Neuronal stem cell (in vitro differentiated cells): ENCODE measurements around the gene DMGDH.

ENCODE experiments used
- DNase-seq: peaks from one replicate; pipeline ENCODE4 v3.0.0-alpha.2; 2013; ENCODE audit warnings: low spot score
- H2AFZ ChIP-seq: one replicate; pipeline ENCODE4 v1.6.1; 2013; ENCODE audit warnings: mild to moderate bottlenecking, low read length, inconsistent platforms
- H2AK5ac ChIP-seq: 2 replicates; pipeline ENCODE4 v1.6.1; 2013; ENCODE audit warnings: low read depth, mild to moderate bottlenecking, inconsistent platforms, low read length, moderate library complexity, mixed read lengths
- H2BK120ac ChIP-seq: 2 replicates; pipeline ENCODE4 v1.6.1; 2013; ENCODE audit warnings: low read depth, mild to moderate bottlenecking, inconsistent platforms, low read length, moderate library complexity, mixed read lengths
- H2BK12ac ChIP-seq: one replicate; pipeline ENCODE4 v1.6.1; 2013; ENCODE audit warnings: low read length, inconsistent platforms
- H2BK15ac ChIP-seq: 2 replicates; pipeline ENCODE4 v1.6.1; 2013; ENCODE audit warnings: mild to moderate bottlenecking, low read length, inconsistent platforms, mixed read lengths
- H2BK5ac ChIP-seq: one replicate; pipeline ENCODE4 v1.6.1; 2013; ENCODE audit warnings: inconsistent platforms, mild to moderate bottlenecking, low read length, moderate library complexity
- H3K14ac ChIP-seq: one replicate; pipeline ENCODE4 v1.6.1; 2013; ENCODE audit warnings: low read length, inconsistent platforms
- H3K18ac ChIP-seq: 2 replicates; pipeline ENCODE4 v1.6.1; 2013; ENCODE audit warnings: low read length, inconsistent platforms
- H3K23ac ChIP-seq: 2 replicates; pipeline ENCODE4 v1.6.1; 2013; ENCODE audit warnings: low read depth, mild to moderate bottlenecking, mixed read lengths, low read length, inconsistent platforms; ENCODE audit not compliant: poor library complexity
- H3K27ac ChIP-seq: replicated peaks from 3 replicates; pipeline ENCODE4 v1.5.1; 2013; ENCODE audit warnings: low read length, inconsistent platforms
- H3K27me3 ChIP-seq, 3 experiments: 2 replicates each; pipeline ENCODE4 v1.6.1; 2013; ENCODE audit warnings: low read length in 3 of 3, mild to moderate bottlenecking in 2 of 3, inconsistent platforms in 1 of 3, low read depth in 1 of 3, mixed read lengths in 1 of 3, moderate library complexity in 1 of 3; ENCODE audit not compliant: control insufficient read depth in 3 of 3, insufficient read depth in 3 of 3
- H3K36me3 ChIP-seq, 2 donors: replicated peaks in 1 of 2; 2 replicates each; pipeline ENCODE4 v1.6.1; 2013; ENCODE audit warnings: low read length in 2 of 2; ENCODE audit not compliant: control insufficient read depth in 2 of 2, insufficient read depth in 2 of 2
- H3K4ac ChIP-seq: 2 replicates; pipeline ENCODE4 v1.6.1; 2013; ENCODE audit warnings: inconsistent platforms, mild to moderate bottlenecking, low read length, moderate library complexity
- H3K4me1 ChIP-seq, 2 donors: 1 replicate in 1 of 2; 2 replicates in 1 of 2; pipeline ENCODE4 v1.6.1; 2013; ENCODE audit warnings: low read length in 2 of 2, low read depth in 1 of 2; ENCODE audit not compliant: control insufficient read depth in 2 of 2, insufficient read depth in 1 of 2
- H3K4me2 ChIP-seq: one replicate; pipeline ENCODE4 v1.6.1; 2013; ENCODE audit warnings: mild to moderate bottlenecking, low read length, inconsistent platforms; ENCODE audit not compliant: insufficient read depth, poor library complexity, severe bottlenecking
- H3K4me3 ChIP-seq, 2 donors: 2 replicates each; pipeline ENCODE4 v1.5.1; 2013; ENCODE audit warnings: low read length in 2 of 2, mild to moderate bottlenecking in 2 of 2, inconsistent platforms in 1 of 2, moderate library complexity in 1 of 2
- H3K79me1 ChIP-seq: one replicate; pipeline ENCODE4 v1.6.1; 2013; ENCODE audit warnings: low read depth, mild to moderate bottlenecking, inconsistent platforms, low read length, moderate library complexity
- H3K9ac ChIP-seq: one replicate; pipeline ENCODE4 v1.6.1; 2013; ENCODE audit warnings: mild to moderate bottlenecking, low read depth, low read length, inconsistent platforms; ENCODE audit not compliant: poor library complexity
- H3K9me3 ChIP-seq, 2 donors: replicated peaks in 1 of 2; 2 replicates each; pipeline versions ENCODE3 to v1.6.1; 2013; ENCODE audit warnings: low read length in 2 of 2, mild to moderate bottlenecking in 2 of 2, inconsistent platforms in 1 of 2, low read depth in 1 of 2, mixed read lengths in 1 of 2, moderate library complexity in 1 of 2; ENCODE audit not compliant: control insufficient read depth in 2 of 2, insufficient read depth in 1 of 2
- H4K8ac ChIP-seq: one replicate; pipeline ENCODE4 v1.6.1; 2013; ENCODE audit warnings: low read depth, mild to moderate bottlenecking, inconsistent platforms, low read length, moderate library complexity
- H4K91ac ChIP-seq: one replicate; pipeline ENCODE4 v1.6.1; 2013; ENCODE audit warnings: low read length, low read depth, mild to moderate bottlenecking, inconsistent platforms; ENCODE audit not compliant: poor library complexity
- WGBS, 2 donors: extraction: QIAGEN DNeasy Blood & Tissue Kit; methylation state at CpG; one replicate each; pipeline ENCODE4 v1.1.7; 2013; ENCODE audit warnings: missing lambda C conversion rate in 2 of 2, mixed read lengths in 1 of 2; ENCODE audit not compliant: insufficient read length in 2 of 2, insufficient replicate concordance in 1 of 2; ENCODE audit errors: extremely low coverage in 2 of 2; 5-methylcytosine and 5-hydroxymethylcytosine counted together

The DMGDH gene

DNA sequence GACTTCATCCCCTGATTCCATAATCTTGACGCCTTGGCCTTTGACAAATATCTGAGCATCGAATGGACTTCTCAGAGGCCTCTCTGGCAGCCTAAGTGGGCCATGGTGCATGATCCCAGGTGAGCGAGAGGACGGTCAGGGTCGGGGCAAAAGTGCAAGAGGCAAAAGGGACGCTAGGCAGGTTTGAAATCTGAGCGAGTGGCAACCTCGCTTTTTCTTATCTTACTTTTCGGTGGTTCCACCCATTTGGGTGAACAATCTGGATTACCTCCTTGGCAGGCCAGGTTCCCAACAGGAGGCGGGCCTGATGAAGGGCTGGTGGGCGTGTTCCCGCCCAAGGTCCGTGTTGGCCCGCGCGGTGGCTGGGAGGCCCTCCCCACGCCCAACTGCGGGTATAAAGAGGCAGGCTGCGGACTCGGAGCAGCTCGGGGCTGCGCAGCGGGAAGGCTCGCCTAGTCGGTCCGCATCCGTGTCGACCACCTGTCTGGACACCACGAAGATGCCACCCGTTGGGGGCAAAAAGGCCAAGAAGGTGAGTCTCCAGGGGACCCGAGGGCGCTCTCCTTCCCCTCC is 42.0 kb upstream of the DMGDH start, which contains the start of gene BHMT:
BHMT (plus strand) TSS at position 423 of the 573 bp plus-strand sequence; CDS start at position 500, 77 bp downstream.
- WGBS, 2 donors = no CpG with 5 or more reads among the region's 32 CpGs
- no peak within 1 kb of the TSS for H3K14ac ChIP-seq
- H3K9me3 ChIP-seq = no peaks in the 10 kb centered on the region
- H3K27me3 ChIP-seq = peaks cover 9 to 76% (median 21%) of the 10 kb centered on the region in 3 experiments
- no peak for DNase-seq
- peak within 1 kb of the TSS; percentile 89 for H3K9ac ChIP-seq
- H2AFZ ChIP-seq = peak within 1 kb of the TSS; percentile 61
- no peak within 1 kb of the TSS for H4K8ac ChIP-seq
- no peak within 1 kb of the TSS for H3K27ac ChIP-seq
- H3K36me3 ChIP-seq = no peaks in the 10 kb centered on the region
- H2AK5ac ChIP-seq = peak within 1 kb of the TSS; percentile 56
- H3K23ac ChIP-seq = peak within 1 kb of the TSS; percentile 50
- H3K4me3 ChIP-seq = peak within 1 kb of the TSS in 1 of 2 donors; percentile 75
- H4K91ac ChIP-seq = no peak within 1 kb of the TSS
- H2BK12ac ChIP-seq = no peak within 1 kb of the TSS
- H3K4me2 ChIP-seq = peak within 1 kb of the TSS; percentile 96
- H3K79me1 ChIP-seq = no peaks in the 10 kb centered on the region
- H2BK5ac ChIP-seq = peak within 1 kb of the TSS; percentile 11
- H3K4ac ChIP-seq = no peak within 1 kb of the TSS
- no peak within 1 kb of the TSS for H2BK15ac ChIP-seq
- H3K4me1 ChIP-seq = peaks cover 0 to 7% of the 10 kb centered on the region in 2 donors
- peak within 1 kb of the TSS; percentile 74 for H3K18ac ChIP-seq
- H2BK120ac ChIP-seq = peak within 1 kb of the TSS; percentile 52

DNA sequence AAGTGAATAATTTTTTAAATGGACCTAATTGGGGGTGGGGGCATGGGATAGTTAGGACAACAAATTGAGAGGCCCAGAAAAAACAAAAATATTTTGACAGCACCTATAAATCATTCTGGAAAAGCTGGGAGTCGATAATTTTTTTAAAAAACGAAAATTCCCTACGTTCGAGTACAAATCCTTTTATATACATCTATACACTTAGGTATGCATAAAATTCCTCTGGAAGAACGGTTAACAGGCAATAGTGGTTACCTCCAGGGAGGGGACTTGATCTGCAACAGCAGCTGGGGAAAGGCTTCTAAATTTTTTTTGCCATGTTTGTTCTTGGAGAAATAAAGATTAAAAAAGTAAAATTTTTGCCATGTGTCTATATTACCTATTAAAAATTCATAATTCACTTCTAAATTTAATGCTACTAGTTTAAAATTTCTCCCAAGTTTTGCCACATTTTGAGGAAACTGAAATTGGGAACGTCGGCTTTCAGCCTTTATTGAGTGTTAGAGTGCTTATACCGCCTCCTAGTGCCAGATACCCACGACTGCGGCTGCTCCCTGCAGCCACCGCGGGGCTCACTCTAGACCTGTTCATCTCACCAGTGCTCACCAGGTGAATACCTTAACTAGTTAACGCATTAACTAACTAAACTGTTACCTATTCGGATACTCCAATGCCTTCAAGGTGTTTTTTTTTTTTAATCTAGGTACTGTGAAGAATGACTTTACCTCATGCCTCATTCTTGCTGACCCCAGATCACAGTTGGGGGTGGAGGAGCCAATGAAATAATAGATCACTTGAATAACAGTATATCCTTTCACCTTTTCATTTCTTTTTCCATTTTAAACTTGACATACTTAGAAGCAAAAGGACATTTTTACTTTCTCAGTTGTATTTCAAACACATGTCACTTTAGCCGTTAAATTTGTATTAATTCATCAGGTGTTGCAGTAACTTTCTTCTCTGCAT is 40.3 kb upstream of the DMGDH start:
- no peak overlapping the region for H2BK5ac ChIP-seq
- H3K4me1 ChIP-seq = peaks cover 0 to 7% of the 10 kb centered on the region in 2 donors
- no peaks in the 10 kb centered on the region for H3K36me3 ChIP-seq
- WGBS, 2 donors = no CpG with 5 or more reads among the region's 15 CpGs
- H3K9ac ChIP-seq = no peak overlapping the region
- H3K4ac ChIP-seq = no peak overlapping the region
- H3K4me3 ChIP-seq = no peak overlapping the region
- peaks cover 9 to 79% (median 21%) of the 10 kb centered on the region in 3 experiments for H3K27me3 ChIP-seq
- no peak overlapping the region for H3K23ac ChIP-seq
- no peaks in the 10 kb centered on the region for H3K79me1 ChIP-seq
- H4K8ac ChIP-seq = no peak overlapping the region
- H2BK15ac ChIP-seq = no peak overlapping the region
- no peak overlapping the region for H2AFZ ChIP-seq
- H2BK12ac ChIP-seq = no peak overlapping the region
- no peak overlapping the region for H3K14ac ChIP-seq
- no peak overlapping the region for H3K4me2 ChIP-seq
- H2BK120ac ChIP-seq = no peak overlapping the region
- DNase-seq = no peak
- H3K27ac ChIP-seq = no peak overlapping the region
- no peak overlapping the region for H4K91ac ChIP-seq
- no peak overlapping the region for H3K18ac ChIP-seq
- no peaks in the 10 kb centered on the region for H3K9me3 ChIP-seq
- H2AK5ac ChIP-seq = no peak overlapping the region

DNA sequence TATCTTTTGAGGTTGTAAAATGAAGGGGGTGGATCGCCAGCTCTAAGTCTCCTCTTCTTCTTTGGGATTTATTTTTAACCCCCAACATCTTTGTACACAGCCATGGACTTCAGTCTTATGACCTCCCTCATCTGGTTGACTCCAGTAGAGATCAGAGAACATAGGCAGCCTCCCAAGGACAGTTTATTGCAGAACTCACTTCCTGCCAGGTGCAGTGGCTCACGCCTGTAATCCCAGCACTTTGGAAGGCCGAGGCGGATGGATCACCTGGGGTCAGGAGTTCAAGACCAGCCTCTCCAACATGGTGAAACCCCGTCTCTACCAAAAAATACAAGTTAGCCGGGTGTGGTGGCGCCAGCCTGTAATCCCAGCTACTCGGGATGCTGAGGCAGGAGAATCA is 39.3 kb upstream of the DMGDH start:
- Histone ChIP-seq H3K18ac (no peak overlapping the region), H2AK5ac (no peak overlapping the region), H3K79me1 (no peaks in the 10 kb centered on the region), H3K9ac (no peak overlapping the region), H4K91ac (no peak overlapping the region), H3K36me3 (no peaks in the 10 kb centered on the region), H3K9me3 (no peaks in the 10 kb centered on the region), H2BK15ac (no peak overlapping the region), H3K4me2 (no peak overlapping the region), H2BK12ac (no peak overlapping the region), H2BK5ac (no peak overlapping the region), H3K4ac (no peak overlapping the region), H3K27ac (no peak overlapping the region), H2AFZ (no peak overlapping the region), H2BK120ac (no peak overlapping the region), H3K4me3 (no peak overlapping the region), H3K14ac (no peak overlapping the region), H4K8ac (no peak overlapping the region), H3K23ac (no peak overlapping the region), H3K4me1 (peaks cover 0 to 7% of the 10 kb centered on the region in 2 donors), H3K27me3 (peaks cover 9 to 72% (median 21%) of the 10 kb centered on the region in 3 experiments)
- no CpG with 5 or more reads among the region's 8 CpGs for WGBS, 2 donors
- DNase-seq = no peak

DNA sequence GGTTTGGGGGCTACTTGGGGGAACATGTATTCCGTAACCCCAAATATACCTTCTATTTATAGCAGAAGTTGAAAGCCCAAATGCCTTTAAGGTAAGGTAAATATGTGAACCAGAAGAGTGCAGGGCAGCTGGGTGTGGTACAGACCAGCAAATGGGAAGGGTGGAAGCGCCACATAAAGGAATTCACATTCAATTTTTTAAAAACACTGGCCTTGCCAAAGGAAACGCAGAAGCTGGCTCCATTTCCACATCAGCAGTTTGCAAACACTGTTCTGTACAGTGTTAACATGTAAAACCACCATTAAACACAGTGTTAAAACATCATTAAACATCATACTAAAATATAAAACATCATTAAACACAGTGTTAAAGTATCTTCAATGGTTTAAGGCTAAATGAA is 38.6 kb upstream of the DMGDH start:
- WGBS, 2 donors = no CpG with 5 or more reads among the region's 3 CpGs
- H2BK15ac ChIP-seq = no peak overlapping the region

More for the DNA sequence above, 38.6 kb upstream of the DMGDH start:
- Histone ChIP-seq H3K79me1 (no peaks in the 10 kb centered on the region), H2AK5ac (no peak overlapping the region), H3K36me3 (no peaks in the 10 kb centered on the region), H3K4me2 (no peak overlapping the region), H3K9ac (no peak overlapping the region), H3K4me3 (no peak overlapping the region), H3K23ac (no peak overlapping the region), H4K91ac (no peak overlapping the region), H3K4me1 (peaks cover 0 to 7% of the 10 kb centered on the region in 2 donors), H3K4ac (no peak overlapping the region), H2BK120ac (no peak overlapping the region), H3K27me3 (peaks cover 9 to 65% (median 21%) of the 10 kb centered on the region in 3 experiments), H3K9me3 (no peaks in the 10 kb centered on the region), H4K8ac (no peak overlapping the region), H3K27ac (no peak overlapping the region), H3K14ac (no peak overlapping the region), H2BK5ac (no peak overlapping the region), H3K18ac (no peak overlapping the region), H2BK12ac (no peak overlapping the region), H2AFZ (no peak overlapping the region)
- no peak for DNase-seq
